TTC549 (cell line): Measurements from ENCODE around the gene RARA.
"Not testable (repeated sequence)": the region's sequence is repeated elsewhere in the genome, so short reads cannot be mapped to it uniquely, and the experiment has no call there.

Source experiments
- FAIRE-seq: peaks from 2 replicates; lab custom pipeline; 2012; peaks lifted over from hg19 to GRCh38; lab: Jason Lieb, UNC

Gene RARA

DNA sequence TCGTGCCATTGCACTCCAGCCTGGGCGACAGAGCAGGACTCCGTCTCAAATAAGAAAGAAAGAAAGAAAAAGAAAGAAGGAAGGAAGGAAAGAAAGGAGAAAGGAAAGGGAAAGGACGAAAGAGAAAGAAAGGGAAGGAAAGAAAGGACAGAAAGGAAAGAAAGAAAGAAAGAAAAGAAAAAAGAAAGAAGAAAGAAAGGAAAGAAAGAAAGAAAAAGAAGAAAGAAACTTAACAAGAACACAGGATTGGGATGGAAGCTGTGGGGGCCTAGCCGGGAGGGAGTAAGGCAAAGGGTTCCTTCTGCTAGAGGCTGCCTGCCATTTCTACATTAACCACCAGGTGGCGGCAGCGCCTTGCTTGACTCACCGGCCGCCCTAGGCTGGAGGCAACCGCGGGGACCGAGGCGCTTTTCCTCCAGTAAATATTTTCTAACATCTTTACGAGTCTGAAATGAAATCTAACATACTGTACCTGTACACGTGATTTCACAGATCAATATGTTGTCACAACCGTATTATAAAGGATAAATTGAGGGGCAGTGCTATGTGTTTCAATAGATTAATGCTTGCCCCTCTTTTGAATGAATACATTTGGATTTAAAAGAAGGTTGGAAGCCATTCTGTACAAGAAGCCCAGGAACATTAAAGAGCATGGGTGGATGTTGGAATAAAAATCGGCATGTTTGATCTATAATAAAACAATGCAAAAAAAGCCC lies 49.5 kb downstream of the RARA start:
- FAIRE-seq, result peak; percentile 92

DNA sequence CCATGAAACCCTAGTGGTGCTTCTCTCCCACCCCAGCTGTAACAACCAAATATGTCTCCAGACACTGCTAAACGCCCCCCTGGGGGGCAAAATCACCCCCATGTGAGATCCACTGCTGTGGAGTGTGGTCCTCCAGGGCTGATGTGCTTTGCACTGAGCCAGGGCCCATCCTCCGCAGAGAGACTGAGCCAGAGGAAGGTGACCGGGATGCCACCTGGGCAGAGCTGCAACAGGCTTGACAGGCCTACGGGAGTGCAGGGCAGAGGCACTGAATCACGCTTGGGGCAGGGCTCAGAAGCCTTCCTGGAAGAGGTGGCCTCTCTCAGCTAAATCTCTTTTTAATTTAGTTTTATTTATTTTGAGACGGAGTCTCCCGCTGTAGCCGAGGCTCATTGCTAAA lies 51.1 kb downstream of the RARA start:
- FAIRE-seq, result no peak

DNA sequence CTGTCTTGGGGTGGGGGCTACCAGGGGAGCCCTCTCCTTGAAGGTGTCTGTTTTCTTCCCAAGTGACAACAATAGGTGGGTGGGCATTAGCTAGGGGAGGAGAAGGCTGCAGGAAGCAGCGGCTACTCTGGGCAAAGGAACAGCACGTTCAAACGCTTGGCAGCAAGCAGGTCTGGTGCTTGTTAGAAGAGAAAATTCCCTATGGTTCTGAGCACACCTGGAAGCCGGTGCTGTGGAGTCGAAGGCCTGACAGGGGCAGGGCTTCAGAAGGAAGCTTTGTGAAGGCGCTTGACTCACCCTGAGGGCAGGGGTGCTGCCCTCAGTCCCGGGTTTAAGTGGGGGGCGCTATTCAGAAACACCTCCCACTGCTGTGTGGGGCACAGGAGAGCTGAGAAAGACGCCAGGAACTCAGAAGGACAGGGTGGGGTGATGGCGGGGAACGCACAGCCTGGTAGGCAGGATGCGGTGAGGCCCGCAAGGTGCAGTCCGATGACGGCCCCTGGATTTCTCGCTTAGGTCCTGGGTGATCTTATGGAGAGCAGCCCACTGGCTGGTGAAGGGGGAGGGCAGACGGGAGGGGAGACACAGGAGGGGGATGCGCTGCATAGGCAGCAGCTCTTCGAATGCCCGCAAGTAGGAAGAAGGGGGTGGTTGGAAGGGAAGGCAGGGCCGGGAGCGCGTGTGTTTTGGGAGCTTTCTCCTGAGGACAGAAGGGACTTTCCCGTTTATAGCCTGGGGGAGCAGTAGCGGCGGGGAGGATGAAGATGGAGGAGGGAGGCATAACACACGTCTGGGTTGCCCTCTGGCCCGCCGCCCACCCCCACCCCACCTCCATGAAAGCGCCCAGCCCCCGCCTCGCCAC lies 52.3 kb downstream of the RARA start:
- FAIRE-seq, result no peak

- FAIRE-seq, result no peak
These were observed 53.1 kb downstream of the RARA start for GRCh38 chr17:40361925-40362695.

GRCh38 chr17:40362696-40363110 lies 53.7 kb downstream of the RARA start:
- no peak for FAIRE-seq

GRCh38 chr17:40363111-40363827 lies 54.3 kb downstream of the RARA start:
- FAIRE-seq, result no peak

- no peak for FAIRE-seq
These were observed 55.3 kb downstream of the RARA start, which contains the start of gene GJD3 for GRCh38 chr17:40364121-40364861. Gene GJD3 (minus strand): TSS chr17:40364737. CDS start chr17:40363815, 922 bp downstream.

- FAIRE-seq, result no peak
These were observed 55.9 kb downstream of the RARA start for GRCh38 chr17:40364906-40365305.

GRCh38 chr17:40366076-40366860 lies 57.3 kb downstream of the RARA start:
- no peak for FAIRE-seq

- FAIRE-seq, result no peak
These were observed 58.0 kb downstream of the RARA start for GRCh38 chr17:40366861-40367518.

- FAIRE-seq, result not testable (repeated sequence)
These were observed 58.7 kb downstream of the RARA start for GRCh38 chr17:40367728-40368127.

DNA sequence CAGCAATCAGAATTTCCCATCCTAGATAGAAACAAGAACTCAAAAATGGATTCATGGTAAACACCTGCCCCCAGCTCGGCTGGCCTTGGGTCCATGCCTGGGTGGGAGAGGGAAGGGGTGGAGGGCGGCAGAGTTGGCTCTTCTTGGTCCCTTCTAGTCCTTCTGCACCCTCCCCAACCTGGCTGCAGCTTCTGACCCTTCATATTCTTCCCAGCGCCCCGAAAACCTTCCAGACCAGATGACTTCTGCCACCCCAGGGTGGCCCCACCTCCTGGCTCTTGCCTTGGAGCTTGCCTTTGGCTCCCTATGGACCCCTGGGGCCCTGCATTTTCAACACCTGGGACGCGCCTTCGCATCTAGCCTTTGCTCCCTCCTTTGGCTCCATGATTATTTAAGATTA lies 60.9 kb downstream of the RARA start:
- FAIRE-seq, result no peak

- no peak for FAIRE-seq
These were observed 62.4 kb downstream of the RARA start for GRCh38 chr17:40371261-40371929.

GRCh38 chr17:40372031-40372430 lies 63.1 kb downstream of the RARA start:
- no peak for FAIRE-seq

GRCh38 chr17:40372644-40373043 lies 63.7 kb downstream of the RARA start:
- not testable (repeated sequence) for FAIRE-seq

DNA sequence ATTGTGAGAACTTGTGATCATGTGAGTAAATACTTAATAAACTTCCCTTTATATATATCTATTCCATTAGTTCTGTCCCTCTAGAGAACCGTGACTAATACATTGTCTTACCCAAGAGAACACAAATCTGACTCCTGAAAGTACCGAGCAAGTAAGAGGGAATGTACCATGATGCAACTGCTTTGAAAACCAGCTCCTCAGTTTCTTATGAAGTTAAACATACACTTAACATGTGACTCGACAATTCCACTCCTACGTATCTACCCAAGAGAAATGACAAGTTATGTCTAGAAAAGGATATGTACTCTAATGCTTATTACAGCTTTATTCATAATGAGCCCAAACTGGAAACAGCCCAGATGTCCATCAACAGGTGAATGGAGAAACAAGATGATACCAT lies 64.3 kb downstream of the RARA start:
- FAIRE-seq, result no peak

DNA sequence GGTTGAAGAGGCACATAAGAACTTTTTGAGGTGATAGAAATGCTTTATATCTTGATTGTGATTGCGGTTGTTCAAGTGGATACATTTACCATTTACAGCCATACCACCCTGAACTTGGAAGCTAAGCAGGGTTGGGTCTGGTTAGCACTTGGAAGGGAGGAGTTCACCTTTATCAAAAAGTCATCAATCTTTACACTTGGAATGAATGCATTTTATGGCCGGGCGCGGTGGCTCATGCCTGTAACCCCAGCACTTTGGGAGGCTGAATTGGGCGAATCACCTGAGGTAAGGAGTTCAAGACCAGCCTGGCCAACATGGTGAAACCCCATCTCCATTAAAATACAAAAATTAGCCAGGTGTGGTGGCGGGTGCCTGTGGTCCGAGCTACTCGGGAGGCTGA lies 65.0 kb downstream of the RARA start:
- FAIRE-seq, result no peak

DNA sequence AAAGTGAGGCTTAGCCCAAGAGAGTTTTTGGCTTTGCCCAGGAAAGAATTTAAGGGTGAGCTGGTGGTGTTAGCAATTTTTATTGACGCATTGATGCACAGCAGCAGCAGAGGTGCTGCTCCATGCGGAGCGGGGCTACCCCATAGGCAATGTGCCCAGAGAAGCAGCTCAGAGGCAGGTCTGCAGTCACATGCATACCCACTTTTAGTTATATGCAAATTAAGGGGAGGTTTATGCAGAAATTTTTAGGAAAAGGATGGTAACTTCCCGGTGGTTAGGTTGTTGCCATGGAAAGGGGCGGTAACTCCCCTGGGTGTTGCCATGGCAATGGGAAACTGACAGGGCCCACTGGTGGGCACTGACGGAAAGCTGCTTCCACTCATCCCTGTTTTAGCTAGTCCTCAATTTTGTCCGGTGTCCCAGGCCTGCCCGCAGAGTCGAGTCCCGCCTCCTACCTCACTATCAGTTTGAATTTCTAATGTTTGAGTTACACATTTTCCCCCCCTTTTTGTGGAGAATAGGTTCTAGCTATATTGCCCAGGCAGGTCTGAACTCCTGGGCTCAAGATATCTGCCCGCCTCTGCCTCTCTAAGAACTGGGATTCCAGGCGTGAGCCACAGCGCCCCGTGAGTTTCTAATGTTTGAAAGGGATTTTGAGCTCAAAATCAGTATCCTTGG lies 66.0 kb downstream of the RARA start:
- FAIRE-seq, result no peak

DNA sequence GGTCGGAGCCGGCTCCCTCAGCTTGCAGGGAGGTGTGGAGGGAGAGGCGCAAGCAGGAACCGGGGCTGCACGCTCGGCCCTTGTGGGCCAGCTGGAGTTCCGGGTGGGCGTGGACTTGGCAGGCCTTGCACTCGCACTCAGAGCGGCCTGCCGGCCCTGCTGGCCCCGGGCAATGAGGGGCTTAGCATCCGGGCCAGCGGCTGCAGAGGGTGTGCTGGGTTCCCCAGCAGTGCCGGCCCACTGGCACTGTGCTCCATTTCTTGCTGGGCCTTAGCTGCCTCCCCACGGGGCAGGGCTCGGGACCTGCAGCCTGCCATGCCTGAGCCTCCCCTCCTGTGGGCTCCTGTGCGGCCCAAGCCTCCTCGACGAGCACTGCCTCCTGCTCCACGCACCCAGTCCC lies 66.8 kb downstream of the RARA start:
- FAIRE-seq, result not testable (repeated sequence)
